SKM-1 treated with dmso at 0.1 percent for 144 hours (cell line): ENCODE measurements around the gene PUS10.
"Not testable (repeated sequence)": the region's sequence is repeated elsewhere in the genome, so short reads cannot be mapped to it uniquely, and the experiment has no call there.

ENCODE experiments used
- DNase-seq: peaks from one replicate; lab custom pipeline; 2025; ENCODE audit not compliant: unreplicated experiment; lab: John Stamatoyannopoulos, UW

Gene PUS10

GRCh38 chr2:61013382-61013781 is 4.7 kb downstream of the PUS10 start:
- DNase-seq: no peak

DNA sequence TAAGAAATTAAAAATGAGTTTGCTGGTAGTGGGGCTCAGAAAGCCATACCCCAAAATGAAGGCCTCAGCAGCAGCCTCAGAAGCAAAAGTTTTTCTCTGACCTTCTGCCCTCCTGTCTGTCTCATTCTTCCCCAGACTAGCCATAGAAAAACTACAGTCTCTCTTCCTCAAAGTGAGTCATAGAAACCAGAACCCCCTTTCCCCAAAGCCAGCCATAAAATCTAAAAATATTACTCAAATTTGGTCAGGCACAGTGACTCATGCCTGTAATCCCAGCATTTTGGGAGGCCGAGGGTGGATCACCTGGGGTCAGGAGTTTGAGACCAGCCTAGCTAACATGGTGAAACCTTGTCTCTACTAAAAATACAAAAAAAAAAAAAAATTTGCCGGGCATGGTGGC is 5.8 kb downstream of the PUS10 start:
- peak; percentile 31 for DNase-seq

GRCh38 chr2:61011678-61012077 is 6.4 kb downstream of the PUS10 start:
- no peak for DNase-seq

- no peak for DNase-seq
Observed at GRCh38 chr2:61009355-61009754, 8.7 kb downstream of the PUS10 start.

GRCh38 chr2:61006486-61007105 is 11.5 kb downstream of the PUS10 start:
- DNase-seq: no peak

GRCh38 chr2:61005736-61006135 is 12.3 kb downstream of the PUS10 start:
- DNase-seq: no peak

DNA sequence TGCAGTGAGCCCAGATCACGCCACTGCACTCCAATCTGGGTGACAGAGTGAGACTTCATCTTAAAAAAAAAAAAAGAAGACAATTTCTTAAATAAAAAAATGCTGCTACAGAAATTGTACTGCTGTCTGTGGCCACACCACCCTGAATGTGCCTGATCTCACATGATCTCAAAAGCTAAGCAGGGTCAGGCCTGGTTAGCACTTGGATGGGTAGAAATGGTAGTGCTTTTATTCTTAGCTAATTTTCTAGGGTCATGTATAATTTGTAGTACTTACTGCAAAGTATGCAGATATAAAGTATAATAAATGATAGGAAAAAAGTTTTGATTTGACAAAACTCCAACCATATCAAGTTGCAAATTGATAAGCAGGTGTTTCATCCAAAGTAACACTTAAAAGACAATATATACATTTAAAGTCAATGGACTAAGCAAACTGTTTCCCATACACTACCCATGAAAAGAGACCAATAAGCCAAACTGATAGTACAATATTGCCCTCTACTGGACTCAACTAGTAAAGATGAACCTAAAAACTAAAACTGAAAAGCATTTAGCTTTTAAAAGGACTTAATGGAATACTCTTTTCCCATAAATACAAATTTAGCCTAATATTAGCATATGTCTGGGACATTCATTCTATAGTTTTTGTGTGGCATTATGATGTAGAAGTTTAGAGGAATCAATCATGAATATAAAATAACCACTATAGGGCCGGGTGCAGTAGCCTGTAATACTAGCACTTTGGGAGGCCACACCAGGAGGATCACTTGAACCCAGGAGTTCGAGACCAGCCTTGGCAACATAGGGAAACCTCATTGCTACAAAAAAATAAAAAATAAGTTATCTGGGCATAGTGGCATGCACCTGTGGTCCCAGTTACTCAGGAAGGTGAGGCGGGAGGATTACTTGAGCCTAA is 19.2 kb downstream of the PUS10 start:
- DNase-seq: peak; percentile 50

DNA sequence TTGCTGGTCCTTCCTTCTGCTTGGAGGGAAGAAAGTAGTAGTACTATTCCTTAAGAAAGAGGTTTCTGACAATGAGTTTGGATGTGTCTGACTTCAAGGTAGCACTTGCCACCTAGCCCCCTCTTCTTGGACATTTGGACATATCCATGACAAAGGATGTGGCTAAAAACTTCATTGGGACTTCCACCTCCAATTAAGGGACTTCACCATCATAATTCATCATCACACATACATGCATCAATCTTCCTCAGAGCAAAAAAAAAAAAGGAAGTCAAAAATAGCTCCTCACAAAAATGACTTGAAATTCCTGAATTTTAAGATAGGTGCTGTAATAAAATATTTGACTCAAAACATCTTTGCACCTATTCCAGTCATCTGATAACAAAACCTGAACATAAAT is 23.9 kb downstream of the PUS10 start:
- DNase-seq: no peak

- DNase-seq: peak; percentile 37
Observed at GRCh38 chr2:60992985-60993392, 25.1 kb downstream of the PUS10 start.

GRCh38 chr2:60991644-60992043 is 26.4 kb downstream of the PUS10 start:
- no peak for DNase-seq

- no peak for DNase-seq
Observed at GRCh38 chr2:60989259-60989658, 28.8 kb downstream of the PUS10 start.

- DNase-seq: not testable (repeated sequence)
Observed at GRCh38 chr2:60987656-60988055, 30.4 kb downstream of the PUS10 start.

- no peak for DNase-seq
Observed at GRCh38 chr2:60987041-60987440, 31.0 kb downstream of the PUS10 start.

DNA sequence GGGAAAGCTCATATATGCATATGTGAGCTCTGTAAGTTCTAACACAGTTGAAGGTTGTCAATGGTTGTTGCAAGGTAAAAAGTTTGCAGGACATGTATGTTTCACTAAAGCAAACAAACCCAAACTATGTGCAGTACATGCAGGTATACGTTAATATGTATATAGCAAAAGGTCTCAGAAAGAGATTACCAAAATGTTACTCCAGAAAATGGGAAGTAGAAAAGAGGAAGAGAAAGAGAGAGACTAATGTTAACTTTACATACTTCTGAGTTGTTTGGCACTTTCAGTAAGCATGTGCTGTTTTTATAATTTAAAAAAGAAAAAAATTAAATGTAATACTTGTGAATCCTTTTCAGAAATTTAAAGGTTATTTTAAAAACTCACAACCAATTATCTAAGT is 33.3 kb downstream of the PUS10 start:
- peak; percentile 84 for DNase-seq

DNA sequence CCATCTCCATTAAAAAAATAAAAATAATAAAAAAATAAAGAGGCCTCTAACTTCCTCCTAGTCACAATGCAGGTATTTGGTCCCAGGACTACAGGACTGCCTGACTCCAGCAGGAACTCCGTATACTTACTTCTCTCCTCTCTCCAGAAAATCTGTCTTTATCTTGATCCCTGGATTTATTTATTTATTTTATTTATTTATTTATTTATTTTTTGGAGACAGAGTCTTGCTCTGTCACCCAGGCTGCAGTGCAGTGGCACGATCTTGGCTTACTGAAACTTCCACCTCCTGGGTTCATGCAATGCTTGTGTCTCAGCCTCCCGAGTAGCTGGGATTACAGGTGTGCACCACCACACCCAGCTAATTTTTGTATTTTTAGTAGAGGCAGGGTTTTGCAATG is 36.0 kb downstream of the PUS10 start:
- DNase-seq: not testable (repeated sequence)

DNA sequence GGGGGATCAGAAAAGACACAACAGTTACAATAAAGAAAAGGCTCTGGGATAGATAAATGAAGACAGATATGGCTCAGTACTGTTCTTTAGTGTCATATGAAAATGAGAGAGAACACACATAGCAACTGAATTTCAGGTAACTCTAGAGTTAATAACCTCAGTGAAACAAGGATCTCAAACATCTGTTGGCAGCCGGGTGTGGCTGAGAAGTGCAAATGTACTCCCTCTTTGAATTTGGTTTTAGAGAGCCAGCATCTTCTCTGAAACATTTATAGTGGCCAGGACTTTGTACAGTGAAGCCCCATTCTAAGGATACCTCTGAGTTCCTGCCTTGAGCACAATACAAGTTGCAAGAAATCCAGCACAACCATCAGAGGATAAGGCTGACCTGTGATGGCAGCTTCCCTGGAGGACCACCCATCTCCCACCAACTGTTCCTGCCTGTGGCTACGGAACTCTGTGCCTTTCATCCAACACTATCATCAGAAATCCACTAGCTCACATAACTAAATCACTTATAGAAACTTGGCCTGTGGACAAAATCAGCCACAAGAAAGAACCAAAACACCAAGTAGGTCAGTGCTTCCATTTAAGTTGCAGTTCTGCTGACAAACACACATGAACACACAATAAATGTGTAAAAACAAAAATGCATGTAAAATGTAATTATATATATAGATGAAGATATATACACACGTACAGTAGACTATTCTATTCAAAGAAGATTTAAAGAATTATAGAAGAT is 37.8 kb downstream of the PUS10 start:
- DNase-seq: no peak

- peak; percentile 56 for DNase-seq
Observed at GRCh38 chr2:60979231-60979630, 38.8 kb downstream of the PUS10 start.

DNA sequence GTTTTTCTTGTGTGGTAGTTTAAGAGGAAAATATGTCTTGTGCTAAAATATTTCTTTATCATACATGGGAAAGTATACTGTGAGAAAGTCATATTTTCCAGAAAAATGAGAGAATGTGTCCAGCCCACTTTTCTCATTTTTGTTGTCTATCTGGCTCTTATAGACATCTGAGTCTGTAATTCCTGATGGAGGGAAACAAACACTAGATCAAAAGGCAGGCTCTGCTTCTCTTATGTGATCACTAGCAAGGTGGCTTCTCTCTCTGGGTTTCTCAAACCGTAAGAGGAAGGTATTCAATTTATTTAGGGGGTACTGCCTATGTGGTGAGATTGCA is 40.5 kb downstream of the PUS10 start:
- DNase-seq: no peak

- DNase-seq: no peak
Observed at GRCh38 chr2:60976875-60977561, 41.0 kb downstream of the PUS10 start.

GRCh38 chr2:60976256-60976850 is 41.7 kb downstream of the PUS10 start:
- no peak for DNase-seq

DNA sequence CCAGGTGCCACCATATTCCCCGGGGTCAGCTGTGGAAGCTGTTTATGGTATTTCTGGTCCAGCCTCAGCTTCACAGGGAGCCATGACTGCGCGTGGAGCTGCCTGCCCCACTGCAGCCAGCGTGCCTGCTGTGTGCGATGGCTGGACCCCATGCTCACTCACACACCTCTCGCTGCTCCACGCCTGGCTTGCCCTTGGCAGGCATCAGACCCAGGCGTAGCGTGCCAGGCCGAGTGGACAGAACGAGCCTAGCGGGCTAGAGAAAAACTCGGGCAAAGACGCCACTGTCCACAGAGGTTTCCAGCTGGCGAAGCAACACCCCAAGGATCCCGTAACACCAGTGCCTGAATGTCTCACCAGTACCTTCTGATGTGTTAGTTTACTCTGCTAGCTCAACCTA is 43.4 kb downstream of the PUS10 start:
- DNase-seq: no peak
